Activated CD4-positive, alpha-beta T cell treated with anti-CD3 and anti-CD28 coated beads for 24 hours (primary cell): ENCODE results near the gene SORBS2.

Experiments
- DNase-seq, 2 donors: peaks; one replicate each; pipeline ENCODE4 v3.0.0-alpha.2; 2020; ENCODE audit warnings: low read depth in 2 of 2

Gene SORBS2

DNA sequence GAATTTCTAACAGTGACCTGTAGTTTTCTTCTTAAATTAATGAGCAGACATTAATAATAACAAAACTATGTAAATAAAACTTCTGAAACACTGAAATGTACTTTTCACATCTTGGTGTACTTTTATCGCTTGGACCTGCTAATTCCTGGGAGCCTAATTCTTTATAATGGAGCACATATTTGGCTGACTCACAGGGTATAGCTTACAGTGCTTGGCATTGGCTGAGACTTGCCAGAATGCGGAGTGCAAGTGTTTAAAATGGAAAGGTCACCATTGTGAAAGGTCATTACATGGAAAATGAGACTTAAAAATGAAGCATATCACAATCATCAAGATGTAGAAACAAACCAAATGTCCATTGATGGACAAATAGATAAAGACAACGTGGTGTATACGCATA, 139.4 kb downstream of the SORBS2 start:
- no peak for DNase-seq

DNA sequence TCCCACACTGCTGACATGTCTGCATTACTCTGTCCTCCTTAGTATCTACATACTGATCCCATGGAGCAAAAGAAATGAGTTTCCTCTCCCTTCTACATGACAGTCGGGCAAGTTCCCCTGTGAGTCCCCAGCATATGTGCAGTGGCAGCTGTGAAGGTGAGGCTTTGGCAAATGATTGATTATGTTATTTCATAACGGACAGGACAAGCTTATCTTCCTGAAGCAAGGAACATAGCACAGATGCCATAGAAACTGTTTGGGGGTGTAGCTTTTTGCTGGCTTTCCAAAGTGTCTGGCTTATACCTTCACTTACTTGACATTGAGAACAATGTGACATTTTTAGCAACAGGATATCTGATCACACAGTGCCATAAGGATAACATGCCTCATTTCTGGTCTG, 139.8 kb downstream of the SORBS2 start:
- DNase-seq = no peak

DNA sequence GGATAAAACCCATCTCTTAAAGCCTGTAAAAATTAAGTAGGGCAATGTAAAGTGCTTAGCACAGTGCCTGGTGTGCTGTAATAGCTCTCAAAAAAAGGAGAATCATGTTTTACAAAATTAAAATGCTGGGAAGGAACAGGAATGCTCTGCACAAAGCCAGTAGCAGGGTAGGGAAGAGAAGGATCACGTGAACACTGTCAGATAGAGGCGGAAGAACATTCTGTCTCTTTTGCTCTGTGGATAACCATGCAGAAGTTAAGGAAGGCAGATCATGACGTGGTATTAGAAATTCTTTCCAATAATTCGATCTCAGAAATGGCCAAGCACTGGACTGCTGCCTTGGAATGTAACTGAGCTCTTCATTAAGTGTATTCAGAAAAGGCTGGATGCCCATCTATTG, 140.5 kb downstream of the SORBS2 start:
- DNase-seq = no peak

DNA sequence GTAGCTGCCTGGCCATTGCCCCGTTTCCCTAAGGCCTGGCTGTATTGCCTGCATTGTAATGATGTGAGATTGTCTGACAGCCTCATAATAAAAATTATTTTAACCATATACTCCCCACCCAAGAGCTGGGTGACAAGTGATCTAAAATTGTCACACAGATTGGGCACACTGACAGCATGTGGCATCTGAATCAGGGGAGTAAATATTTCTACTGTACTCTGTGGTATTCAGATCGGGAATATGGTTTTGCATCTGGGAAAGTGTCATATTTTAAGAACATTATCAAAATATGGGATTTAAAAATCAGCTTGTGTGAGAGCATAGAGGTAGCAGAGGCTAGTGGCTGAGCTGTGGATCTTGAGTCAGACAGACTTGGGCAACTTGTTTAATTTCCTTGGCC, 140.9 kb downstream of the SORBS2 start:
- DNase-seq = no peak

DNA sequence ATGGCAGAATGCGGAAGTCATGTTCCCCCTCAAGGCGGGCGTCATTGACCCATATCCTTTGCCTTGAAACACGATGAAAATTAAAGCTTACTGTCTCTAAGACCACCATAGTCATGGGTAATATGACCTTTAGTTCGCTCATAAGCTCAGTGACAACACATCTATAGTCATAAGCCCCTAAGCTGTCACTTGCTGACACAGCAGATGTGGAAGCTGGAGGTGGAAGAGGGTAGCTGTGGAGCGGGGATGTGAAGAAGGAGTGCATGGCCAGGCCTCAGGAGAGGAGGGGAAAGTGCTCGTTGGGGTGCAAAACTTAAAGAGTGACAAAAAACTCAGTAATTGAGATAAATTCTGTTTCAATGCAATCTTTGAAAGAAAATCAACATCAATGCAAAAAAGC, 142.7 kb downstream of the SORBS2 start:
- DNase-seq = no peak

DNA sequence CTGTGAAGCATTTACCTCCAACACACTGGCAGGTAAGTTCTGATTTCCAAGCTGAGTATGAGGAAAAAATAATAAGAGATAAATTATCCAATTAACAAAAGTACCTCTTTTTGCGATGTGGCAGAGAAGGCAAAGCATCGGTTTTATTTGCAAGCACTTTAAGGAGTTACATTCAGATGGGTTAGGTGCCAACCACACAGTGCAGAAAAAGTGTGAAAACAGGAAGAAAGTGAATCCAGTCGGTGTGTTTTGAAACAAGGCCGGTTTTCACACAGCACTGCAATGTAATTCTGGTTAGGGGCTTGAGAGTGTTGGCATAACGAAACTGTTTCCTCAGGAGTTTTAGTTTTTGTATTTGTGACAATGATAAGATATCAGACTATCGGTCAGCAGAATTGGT, 145.8 kb downstream of the SORBS2 start:
- DNase-seq = no peak

DNA sequence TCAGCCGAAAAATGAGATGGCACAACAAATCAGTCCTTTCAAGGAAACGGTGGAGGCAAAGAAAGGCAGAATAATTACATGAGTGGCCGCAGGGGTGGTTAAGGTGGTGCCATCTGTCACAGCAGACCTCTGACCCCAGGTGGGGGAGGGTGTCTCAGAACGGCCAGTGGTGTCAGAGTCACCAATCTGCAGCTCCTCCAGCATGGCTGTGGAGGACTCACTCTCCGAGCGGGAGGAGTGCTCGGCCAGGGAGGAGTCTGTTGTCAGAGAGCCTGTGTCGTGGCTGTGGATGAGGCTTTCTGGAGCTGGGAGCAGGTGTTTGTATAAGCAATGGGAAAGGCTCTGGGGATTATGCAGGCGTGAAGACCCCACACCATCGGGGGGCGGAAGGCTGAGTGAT, 146.3 kb downstream of the SORBS2 start:
- no peak for DNase-seq

DNA sequence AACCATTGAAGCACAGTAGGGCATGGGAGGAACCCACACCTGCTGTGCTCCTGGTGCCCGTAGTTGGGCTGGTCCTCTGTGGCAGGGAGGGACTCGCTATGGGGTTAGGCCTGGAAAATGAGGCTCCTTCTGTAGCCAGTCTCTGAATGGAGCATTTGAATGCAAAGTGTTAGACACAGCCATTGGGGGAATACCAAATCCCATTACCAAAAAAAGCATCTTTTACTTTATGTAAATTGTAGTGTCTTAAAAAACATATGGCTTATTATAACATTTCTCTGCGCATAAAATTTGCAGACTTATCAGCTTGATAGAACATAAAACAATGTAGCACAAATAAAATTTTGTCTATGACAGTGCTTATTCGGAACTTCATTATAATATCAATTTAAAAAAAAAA, 147.5 kb downstream of the SORBS2 start:
- DNase-seq = no peak

DNA sequence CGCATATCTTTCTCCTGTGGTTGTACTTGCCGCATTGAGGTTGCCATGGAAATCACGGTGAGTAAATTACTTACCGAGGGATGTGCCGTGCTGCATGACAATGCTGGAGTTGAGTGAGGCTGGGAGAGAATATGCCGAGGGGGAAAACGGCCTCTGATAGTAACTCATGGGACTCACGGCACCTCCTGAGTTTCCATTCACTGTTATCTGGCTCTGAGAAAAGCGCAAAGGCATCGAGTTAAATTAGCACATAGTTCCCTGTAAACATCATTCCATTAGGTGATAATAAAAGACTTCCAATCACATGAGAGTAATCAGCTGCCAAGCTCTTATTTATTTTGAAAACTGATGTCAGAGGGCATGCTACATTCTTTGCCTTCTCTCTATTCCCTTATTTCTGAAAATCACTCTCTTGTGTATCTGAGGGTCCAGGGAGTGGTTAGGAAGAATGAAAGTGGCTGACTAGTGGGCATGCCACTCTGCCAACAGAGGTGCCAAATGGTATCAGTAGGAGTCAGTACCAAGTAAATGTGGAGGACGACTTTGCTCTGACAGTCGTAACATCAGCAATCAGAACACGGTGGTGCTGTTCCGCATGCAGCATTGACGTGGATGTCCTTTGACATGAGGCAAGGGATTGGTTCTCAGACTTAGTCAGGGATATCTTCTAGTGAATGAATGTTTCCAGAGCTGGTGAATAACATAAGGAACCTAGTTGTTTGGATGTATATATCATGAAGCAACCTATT, 149.8 kb downstream of the SORBS2 start:
- DNase-seq = no peak

DNA sequence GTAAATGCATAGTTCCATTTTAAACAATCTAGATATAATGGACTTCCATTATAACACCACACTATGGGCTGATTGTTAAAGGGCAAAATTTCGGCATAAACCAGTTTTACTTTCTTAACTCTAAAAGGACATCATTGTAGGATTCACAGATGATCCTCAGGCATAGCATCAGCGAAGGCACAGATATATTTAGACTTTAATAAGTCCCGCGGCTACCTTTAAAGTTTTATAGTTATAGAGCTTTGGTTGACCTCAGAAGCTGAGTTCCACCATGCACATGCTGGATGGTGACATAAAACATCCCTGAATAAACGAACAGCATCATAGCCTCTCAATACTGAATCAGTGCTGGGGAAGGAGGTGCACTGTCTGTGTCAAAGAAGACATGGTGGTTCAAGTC, 151.7 kb downstream of the SORBS2 start:
- no peak for DNase-seq

DNA sequence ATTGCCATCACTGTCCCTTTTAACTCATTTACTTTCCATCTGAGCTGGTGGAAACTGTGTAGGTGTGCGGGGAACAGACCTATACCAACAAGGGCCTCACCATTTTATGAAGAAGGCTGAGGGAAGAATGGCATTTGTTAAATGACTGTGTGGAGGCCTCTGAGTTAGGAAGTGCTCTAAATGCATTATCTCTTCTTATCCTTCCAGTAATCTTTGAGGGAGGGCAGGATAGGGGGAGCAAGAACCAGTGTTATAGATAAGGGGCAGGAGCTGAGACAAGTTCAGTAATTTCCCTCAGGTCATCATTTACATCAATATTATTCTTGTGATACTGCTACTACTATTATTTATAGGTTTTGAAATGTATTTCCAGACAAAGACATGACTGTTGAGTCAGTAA, 154.3 kb downstream of the SORBS2 start:
- DNase-seq = no peak

DNA sequence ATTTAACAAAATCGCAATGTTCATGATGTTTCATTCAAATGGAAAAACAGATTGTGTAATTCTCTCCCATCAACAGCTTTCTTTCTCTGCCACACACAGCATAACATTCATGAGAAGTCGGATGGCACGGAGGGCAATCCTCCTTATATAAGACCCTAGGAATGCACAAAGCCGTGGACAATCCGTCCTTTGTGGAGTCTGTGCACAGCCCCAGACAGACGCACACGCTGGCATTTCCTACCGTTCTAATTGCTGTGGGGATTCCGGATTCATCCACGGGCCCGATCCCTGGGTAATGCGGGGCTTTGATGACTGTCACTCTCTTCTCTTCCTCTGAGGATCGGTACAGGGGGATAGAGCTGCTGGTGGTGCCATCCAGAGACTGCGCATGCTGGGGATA, 154.8 kb downstream of the SORBS2 start:
- no peak for DNase-seq

DNA sequence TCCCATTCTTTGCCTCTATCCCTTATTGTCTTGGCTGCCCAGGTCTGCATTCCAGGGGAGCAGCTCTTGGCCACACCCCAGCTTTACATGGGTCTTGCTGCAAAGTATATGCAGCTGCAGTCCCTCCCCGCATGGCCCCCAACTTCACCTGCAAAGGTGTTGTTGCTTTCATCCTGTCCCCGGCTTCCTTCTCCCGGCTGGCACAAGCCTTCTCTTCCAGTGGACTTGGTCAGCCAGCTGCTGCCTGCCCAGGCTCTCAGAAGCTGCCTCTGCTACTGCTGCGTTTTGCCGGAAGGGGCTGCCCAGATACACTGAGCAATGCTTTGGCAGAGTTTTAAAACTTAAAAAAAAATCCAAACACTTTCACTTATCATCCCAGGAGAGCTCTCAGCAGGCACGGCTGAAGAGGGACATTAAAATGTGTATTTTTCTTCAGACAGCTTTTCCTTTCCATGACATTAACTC, 155.5 kb downstream of the SORBS2 start:
- DNase-seq = no peak

DNA sequence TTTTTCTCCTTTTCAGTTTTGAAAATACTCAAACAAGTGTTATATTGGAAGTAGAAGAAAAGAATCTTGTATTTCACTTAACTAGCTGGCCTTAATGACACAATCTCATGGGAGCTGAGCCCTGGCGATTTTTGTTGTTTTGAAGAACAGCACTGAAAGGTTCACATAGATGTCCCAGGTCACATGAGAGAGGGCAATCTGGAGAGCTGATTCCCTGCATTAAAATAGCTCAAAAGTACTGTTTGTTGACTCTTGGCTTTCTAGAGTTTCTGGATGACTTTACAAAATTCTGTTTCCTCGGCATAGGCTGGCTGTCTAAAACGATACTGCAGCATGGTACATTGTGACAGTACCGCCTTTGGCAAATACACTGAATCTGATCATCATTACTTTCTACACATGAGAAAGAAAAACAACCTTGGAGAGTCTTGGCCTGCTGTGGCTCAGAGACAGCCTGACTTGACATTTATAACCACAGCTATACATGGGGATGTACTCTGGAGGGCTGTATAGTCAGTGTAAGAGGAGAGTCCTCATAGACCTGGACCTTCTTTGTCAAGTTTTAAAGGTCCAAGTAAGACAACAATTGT, 156.9 kb downstream of the SORBS2 start:
- DNase-seq = no peak

DNA sequence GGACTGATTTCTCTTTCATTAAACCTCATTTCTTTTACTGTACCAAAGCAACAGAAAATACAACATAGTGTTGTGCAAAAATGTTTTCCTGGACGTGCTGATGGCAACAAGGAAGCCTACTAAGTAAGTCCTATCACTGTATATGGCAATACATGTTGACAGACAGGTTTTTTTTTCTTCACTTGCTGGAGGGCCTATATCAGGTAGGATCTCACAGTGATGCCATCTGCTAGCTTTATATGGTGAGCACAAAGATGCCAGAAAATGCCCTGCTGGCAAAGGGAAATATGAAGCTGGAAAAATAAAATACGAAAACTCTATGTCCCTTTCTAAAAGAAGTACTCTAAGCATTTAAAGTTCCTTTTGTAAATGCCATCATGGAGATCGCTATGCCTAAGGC, 157.7 kb downstream of the SORBS2 start:
- no peak for DNase-seq

DNA sequence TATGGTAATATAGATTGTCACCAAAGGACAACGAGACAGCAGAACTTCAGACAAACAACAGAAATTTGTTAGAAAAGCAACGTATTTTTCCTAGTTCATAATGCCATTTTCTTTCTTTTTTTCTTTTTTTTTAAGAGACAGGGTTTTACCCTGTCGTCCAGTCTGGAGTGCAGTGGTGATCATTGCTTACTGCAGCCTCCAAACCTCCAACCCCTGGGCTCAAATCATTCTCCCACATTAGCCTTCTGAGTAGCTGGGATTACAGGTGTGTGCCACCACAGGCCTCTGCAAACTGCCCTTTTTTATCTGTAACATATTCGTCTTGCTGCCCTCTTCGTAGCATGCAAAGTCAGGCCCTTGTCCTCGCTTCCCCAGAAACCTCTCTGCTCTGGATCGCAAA, 160.1 kb downstream of the SORBS2 start:
- no peak for DNase-seq

DNA sequence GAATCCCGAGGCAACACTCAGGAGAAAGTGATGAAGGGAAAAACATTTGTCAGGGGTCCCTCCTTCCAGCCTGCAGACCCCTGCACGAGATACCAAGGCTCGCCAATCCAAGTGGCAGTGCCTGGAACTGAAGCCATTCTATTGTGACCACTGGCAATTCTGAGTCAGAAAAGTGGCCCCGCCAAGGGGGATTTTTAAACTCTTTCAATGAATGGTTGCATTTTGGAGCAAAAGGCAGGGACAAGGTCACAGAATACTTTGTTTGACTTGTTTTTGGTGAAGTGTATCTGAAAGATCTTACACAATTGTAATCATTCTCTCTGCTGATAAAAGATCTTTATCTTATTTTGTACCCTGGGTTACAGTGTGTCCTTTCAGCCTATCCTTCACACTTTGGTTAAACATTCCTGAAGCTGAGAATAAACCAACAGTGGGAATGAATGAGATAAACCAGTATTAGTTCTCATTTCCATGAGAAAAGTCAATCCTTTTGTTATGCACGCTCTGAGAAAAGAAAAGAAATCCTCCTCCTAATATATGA, 160.8 kb downstream of the SORBS2 start:
- DNase-seq = no peak

DNA sequence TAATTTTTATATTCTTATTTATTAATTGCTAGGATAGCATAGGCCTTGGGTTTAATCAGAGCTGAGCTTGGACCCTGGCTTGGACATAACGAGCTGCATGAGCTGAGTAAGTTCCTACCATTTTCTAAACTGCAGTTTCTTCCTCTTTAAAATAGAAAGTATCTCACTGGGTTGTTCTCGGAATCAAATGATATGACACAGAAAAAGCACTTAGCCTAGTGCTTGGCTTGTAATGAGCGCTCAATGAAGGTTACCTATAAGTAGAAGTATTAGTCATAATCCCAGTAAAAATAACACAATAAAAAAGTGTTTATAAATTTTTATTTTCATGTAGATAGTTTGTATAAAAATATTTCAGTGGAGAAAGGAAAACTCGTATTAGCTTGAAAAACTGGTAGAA, 163.4 kb downstream of the SORBS2 start:
- no peak for DNase-seq

DNA sequence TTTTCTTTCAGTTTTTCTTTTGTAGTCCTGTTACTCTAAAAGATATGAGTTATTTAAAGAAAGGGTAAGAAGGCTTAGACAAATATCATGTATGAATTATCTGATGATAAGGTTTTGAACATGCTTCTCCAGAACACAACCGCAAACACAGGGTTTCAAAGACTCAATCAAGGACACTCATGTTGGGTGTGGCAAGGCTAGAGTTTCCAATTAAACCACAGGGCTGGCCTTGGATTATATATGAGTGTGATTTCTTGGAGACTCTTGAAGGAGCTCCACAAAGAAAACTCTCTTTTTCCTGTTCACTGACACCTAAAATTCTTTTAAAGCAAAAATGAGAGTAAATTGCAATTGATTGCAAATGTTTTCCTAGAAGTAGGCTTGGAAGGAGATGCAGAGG, 166.6 kb downstream of the SORBS2 start:
- no peak for DNase-seq

DNA sequence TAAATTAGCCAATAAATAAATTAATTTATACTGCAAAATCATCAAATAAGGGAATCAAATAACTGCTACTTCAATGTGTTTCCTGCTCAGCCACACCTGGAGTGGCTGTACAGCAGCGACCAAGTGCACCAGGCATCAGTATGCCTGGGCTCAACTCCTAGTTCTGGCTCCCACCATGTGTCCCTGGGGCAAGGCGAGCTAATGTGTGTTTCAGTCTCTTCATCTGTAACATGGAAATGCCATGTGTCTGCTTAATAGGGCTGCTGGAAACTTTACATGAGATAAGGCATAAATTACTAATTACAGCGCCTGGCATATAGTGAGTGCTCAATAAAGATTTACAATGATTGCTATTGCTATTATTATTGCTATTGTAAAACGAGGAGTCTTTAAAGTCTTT, 167.6 kb downstream of the SORBS2 start:
- DNase-seq = no peak

DNA sequence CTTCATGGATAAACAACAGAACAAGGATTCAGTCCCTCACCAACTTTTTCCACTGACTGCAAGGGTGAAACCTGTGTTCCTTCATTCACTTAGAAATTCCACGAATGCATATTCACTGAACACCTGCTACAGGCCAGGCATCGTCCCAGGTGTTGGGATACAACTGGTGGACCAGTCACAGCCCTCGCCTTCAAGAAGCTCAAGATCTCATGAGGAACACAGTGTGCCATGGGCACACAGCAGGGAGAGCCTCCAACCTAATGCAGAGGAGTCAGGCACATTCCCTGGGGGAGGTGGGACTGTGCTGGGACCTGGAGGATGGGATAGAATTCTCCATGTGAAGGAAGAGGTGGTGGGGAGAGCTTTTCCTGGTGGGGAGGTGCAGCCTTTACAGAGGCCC, 169.1 kb downstream of the SORBS2 start:
- DNase-seq = no peak

DNA sequence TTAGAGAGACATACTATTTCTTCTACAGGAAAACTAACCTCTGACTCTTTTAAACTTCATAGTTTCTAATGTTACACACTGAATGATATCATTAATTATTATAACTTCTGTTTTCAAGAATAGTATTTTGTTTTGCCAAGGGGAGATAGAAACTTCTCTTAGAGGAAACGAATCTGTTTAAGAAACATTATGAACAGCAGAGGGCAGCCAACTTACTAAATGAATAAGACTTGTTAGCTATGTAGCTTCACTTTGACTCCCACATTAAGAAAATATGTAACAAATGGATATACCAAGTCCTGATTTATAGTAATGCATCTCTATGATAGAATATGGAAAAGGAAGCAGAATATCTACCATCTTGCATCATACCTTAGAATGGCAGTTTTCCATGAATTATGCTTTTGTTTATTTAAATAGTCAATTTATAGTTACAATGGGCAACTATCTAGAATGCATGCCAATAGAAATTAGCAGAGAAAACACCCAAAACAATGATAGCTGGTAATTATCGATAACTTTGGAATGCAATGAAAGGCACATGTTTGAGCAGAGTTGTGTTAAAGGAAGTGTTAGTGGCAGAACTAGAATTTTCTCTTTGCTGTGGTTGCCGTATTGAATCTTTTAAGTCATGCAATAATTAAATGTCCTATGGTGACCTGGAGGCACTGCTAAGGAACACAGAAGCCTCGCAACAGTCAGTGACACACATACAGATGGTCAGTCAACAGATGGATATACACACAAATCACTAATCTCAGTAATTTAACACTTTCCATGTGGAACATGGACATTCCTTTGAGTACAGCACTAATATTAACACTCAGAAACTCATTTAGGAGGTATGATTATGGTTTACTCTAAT, 171.0 kb downstream of the SORBS2 start:
- no peak for DNase-seq
